ENCODE results near the gene NFKBIE. TPM values are rescaled to one million over a fixed set of nuclear protein-coding genes. Genes with fewer than 3 reads are reported as not detected.

NFKBIE gene
- total and polyA plus RNA-seq, 2 of the 13 experiments (the other 11 are each of a cell fraction or from before 2014, with no cell fraction given) = 6.7 to 14.5 TPM

DNA sequence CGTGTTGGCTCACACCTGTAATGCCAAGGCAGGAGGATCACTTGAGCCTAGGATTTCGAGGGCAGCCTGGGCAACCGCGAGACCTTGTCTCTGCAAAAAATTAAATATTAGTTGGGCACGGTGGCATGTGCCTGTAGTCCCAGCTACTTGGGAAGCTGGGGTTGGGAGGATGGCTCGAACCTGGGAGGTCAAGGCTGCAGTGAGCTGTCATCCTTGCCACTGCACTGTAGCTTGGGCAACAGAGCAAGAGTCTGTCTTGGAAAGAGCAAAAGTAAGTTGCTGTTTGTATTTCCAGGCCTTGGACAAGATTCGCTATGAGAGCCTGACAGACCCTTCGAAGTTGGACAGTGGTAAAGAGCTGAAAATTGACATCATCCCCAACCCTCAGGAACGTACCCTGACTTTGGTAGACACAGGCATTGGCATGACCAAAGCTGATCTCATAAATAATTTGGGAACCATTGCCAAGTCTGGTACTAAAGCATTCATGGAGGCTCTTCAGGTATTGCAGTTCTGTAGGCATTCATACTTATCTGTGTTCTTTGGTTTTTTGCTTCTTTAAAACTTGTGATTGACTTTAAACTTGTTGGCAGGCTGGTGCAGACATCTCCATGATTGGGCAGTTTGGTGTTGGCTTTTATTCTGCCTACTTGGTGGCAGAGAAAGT, 16.1 kb downstream of the NFKBIE start (continued):
- TF ChIP-seq ASH2L (IDR thresholded peaks at IDR 0.05; ENCODE audit: insufficient read length, low read depth, low read length) (no peak), CHD2 (IDR thresholded peaks at IDR 0.05; ENCODE audit: low read depth, low read length) (no peak), ZNF773 (CRISPR knock-in tag; IDR thresholded peaks at IDR 0.05; ENCODE audit: borderline replicate concordance) (no peak), NR2F2 (IDR thresholded peaks at IDR 0.05; ENCODE audit: borderline replicate concordance, low read depth) (no peak), ZBTB25 (CRISPR knock-in tag; IDR thresholded peaks at IDR 0.05) (no peak), ZNF143 (CRISPR knock-in tag; IDR thresholded peaks at IDR 0.05) (no peak), POLR2AphosphoS5 (IDR thresholded peaks at IDR 0.05; ENCODE audit: low read depth, low read length) (0 out of 2 replicates have a peak, but pooled peaks have one; percentile 8), NKX3-1 (CRISPR knock-in tag; IDR thresholded peaks at IDR 0.05) (no peak), ZNF138 (CRISPR knock-in tag; IDR thresholded peaks at IDR 0.05; ENCODE audit: low read depth) (no peak), PRPF4 (IDR thresholded peaks at IDR 0.05; ENCODE audit: low read depth, low read length, poor library complexity, severe bottlenecking) (no peak), ZBED4 (CRISPR knock-in tag; IDR thresholded peaks at IDR 0.05; ENCODE audit: borderline replicate concordance) (no peak), ZNF780A (CRISPR knock-in tag; IDR thresholded peaks at IDR 0.05) (0 out of 2 replicates have a peak, but pooled peaks have one; percentile 48), NCOR1 (IDR thresholded peaks at IDR 0.05; ENCODE audit: borderline replicate concordance, low read length) (no peak), ZNF569 (CRISPR knock-in tag; IDR thresholded peaks at IDR 0.05; ENCODE audit: borderline replicate concordance) (no peak)
- TF ChIP-seq, protein P1, sequence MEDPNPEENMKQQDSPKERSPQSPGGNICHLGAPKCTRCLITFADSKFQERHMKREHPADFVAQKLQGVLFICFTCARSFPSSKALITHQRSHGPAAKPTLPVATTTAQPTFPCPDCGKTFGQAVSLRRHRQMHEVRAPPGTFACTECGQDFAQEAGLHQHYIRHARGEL (CRISPR knock-in tag; IDR thresholded peaks at IDR 0.05) = 0 out of 2 replicates have a peak, but pooled peaks have one; percentile 22
- TF ChIP-seq, protein P2, sequence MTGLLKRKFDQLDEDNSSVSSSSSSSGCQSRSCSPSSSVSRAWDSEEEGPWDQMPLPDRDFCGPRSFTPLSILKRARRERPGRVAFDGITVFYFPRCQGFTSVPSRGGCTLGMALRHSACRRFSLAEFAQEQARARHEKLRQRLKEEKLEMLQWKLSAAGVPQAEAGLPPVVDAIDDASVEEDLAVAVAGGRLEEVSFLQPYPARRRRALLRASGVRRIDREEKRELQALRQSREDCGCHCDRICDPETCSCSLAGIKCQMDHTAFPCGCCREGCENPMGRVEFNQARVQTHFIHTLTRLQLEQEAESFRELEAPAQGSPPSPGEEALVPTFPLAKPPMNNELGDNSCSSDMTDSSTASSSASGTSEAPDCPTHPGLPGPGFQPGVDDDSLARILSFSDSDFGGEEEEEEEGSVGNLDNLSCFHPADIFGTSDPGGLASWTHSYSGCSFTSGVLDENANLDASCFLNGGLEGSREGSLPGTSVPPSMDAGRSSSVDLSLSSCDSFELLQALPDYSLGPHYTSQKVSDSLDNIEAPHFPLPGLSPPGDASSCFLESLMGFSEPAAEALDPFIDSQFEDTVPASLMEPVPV (CRISPR knock-in tag; IDR thresholded peaks at IDR 0.05) = no peak
- TF ChIP-seq, protein P3, sequence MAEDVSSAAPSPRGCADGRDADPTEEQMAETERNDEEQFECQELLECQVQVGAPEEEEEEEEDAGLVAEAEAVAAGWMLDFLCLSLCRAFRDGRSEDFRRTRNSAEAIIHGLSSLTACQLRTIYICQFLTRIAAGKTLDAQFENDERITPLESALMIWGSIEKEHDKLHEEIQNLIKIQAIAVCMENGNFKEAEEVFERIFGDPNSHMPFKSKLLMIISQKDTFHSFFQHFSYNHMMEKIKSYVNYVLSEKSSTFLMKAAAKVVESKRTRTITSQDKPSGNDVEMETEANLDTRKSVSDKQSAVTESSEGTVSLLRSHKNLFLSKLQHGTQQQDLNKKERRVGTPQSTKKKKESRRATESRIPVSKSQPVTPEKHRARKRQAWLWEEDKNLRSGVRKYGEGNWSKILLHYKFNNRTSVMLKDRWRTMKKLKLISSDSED (CRISPR knock-in tag; IDR thresholded peaks at IDR 0.05) = no peak
- TF ChIP-seq, protein P4, sequence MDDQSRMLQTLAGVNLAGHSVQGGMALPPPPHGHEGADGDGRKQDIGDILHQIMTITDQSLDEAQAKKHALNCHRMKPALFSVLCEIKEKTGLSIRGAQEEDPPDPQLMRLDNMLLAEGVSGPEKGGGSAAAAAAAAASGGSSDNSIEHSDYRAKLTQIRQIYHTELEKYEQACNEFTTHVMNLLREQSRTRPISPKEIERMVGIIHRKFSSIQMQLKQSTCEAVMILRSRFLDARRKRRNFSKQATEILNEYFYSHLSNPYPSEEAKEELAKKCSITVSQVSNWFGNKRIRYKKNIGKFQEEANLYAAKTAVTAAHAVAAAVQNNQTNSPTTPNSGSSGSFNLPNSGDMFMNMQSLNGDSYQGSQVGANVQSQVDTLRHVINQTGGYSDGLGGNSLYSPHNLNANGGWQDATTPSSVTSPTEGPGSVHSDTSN (CRISPR knock-in tag; IDR thresholded peaks at IDR 0.05; ENCODE audit: borderline replicate concordance) = no peak
- TF ChIP-seq, protein P5, sequence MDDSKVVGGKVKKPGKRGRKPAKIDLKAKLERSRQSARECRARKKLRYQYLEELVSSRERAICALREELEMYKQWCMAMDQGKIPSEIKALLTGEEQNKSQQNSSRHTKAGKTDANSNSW (CRISPR knock-in tag; IDR thresholded peaks at IDR 0.05; ENCODE audit: borderline replicate concordance) = no peak

Measured in HepG2 (cell line).